H9 (cell line): Measurements from ENCODE around the gene MRPL28. TPM values are rescaled to one million over a fixed set of nuclear protein-coding genes. Genes with fewer than 3 reads are reported as not detected.

Experiments
- DNase-seq: peaks from one replicate; pipeline ENCODE4 v3.0.0-alpha.2; 2017
- H2AFZ ChIP-seq: one replicate; pipeline ENCODE4 v1.6.1; 2013; ENCODE audit warnings: mild to moderate bottlenecking, low read length, control low read depth, moderate library complexity
- H2AK5ac ChIP-seq: 2 replicates; pipeline ENCODE4 v1.6.1; 2013; ENCODE audit warnings: low read length, control low read depth, mixed read lengths; ENCODE audit not compliant: insufficient read length
- H2BK120ac ChIP-seq: one replicate; pipeline ENCODE4 v1.6.1; 2013; ENCODE audit warnings: low read depth, mild to moderate bottlenecking, low read length, control low read depth, inconsistent platforms; ENCODE audit not compliant: poor library complexity, severe bottlenecking
- H2BK12ac ChIP-seq: 2 replicates; pipeline ENCODE4 v1.6.1; 2013; ENCODE audit warnings: low read length, control low read depth, mixed read lengths, low read depth; ENCODE audit not compliant: insufficient read length
- H2BK15ac ChIP-seq: 2 replicates; pipeline ENCODE4 v1.6.1; 2013; ENCODE audit warnings: low read depth, low read length, control low read depth
- H2BK20ac ChIP-seq: one replicate; pipeline ENCODE4 v1.6.1; 2013; ENCODE audit warnings: low read depth, mild to moderate bottlenecking, low read length, control low read depth, inconsistent platforms; ENCODE audit not compliant: poor library complexity, severe bottlenecking
- H2BK5ac ChIP-seq: 2 replicates; pipeline ENCODE4 v1.6.1; 2013; ENCODE audit warnings: low read length, control low read depth, mixed read lengths; ENCODE audit not compliant: insufficient read length
- H3K14ac ChIP-seq: 2 replicates; pipeline ENCODE4 v1.6.1; 2013; ENCODE audit warnings: low read length, control low read depth; ENCODE audit not compliant: insufficient read depth
- H3K18ac ChIP-seq: 2 replicates; pipeline ENCODE4 v1.6.1; 2013; ENCODE audit warnings: low read depth, mild to moderate bottlenecking, mixed read lengths, low read length, control low read depth; ENCODE audit not compliant: insufficient read length
- H3K23ac ChIP-seq: 2 replicates; pipeline ENCODE4 v1.6.1; 2013; ENCODE audit warnings: low read length, control low read depth, mixed read lengths, low read depth; ENCODE audit not compliant: insufficient read length
- H3K23me2 ChIP-seq: 2 replicates; pipeline ENCODE4 v1.6.1; 2013; ENCODE audit warnings: low read depth, mild to moderate bottlenecking, mixed read lengths, low read length, control low read depth; ENCODE audit not compliant: insufficient read length, poor library complexity, severe bottlenecking
- H3K27ac ChIP-seq: 2 replicates; pipeline ENCODE4 v1.5.1; 2013; ENCODE audit warnings: low read length, control low read depth, mixed read lengths, low read depth; ENCODE audit not compliant: insufficient read length
- H3K27me3 ChIP-seq: 2 replicates; pipeline ENCODE4 v1.6.1; 2013; ENCODE audit warnings: low read length, control low read depth, inconsistent platforms; ENCODE audit not compliant: insufficient read depth
- H3K4ac ChIP-seq: 2 replicates; pipeline ENCODE4 v1.6.1; 2013; ENCODE audit warnings: low read depth, mild to moderate bottlenecking, control low read depth, inconsistent platforms, low read length, moderate library complexity
- H3K4me1 ChIP-seq: 2 replicates; pipeline ENCODE4 v1.6.1; 2013; ENCODE audit warnings: low read length, control low read depth, inconsistent platforms; ENCODE audit not compliant: insufficient read depth
- H3K4me2 ChIP-seq: 2 replicates; pipeline ENCODE4 v1.6.1; 2013; ENCODE audit warnings: low read length, control low read depth, mixed read lengths; ENCODE audit not compliant: insufficient read length, insufficient read depth
- H3K56ac ChIP-seq: 2 replicates; pipeline ENCODE4 v1.6.1; 2013; ENCODE audit warnings: low read depth, mild to moderate bottlenecking, mixed read lengths, low read length, control low read depth; ENCODE audit not compliant: insufficient read length
- H3K79me1 ChIP-seq: 2 replicates; pipeline ENCODE4 v1.6.1; 2013; ENCODE audit warnings: low read depth, mild to moderate bottlenecking, moderate library complexity, low read length, control low read depth, inconsistent platforms; ENCODE audit not compliant: insufficient read depth, poor library complexity, severe bottlenecking
- H3K79me2 ChIP-seq: 2 replicates; pipeline ENCODE4 v1.6.1; 2013; ENCODE audit warnings: low read length, control low read depth, inconsistent platforms; ENCODE audit not compliant: insufficient read depth
- H3K9ac ChIP-seq: 2 replicates; pipeline ENCODE4 v1.6.1; 2013; ENCODE audit warnings: low read length, control low read depth, mixed read lengths; ENCODE audit not compliant: insufficient read length; ENCODE audit errors: extremely low read depth
- H3K9me3 ChIP-seq: one replicate; pipeline ENCODE4 v1.6.1; 2013; ENCODE audit warnings: low read depth, low read length, inconsistent platforms; ENCODE audit not compliant: control insufficient read depth
- H3T11ph ChIP-seq: one replicate; pipeline ENCODE4 v1.6.1; 2013; ENCODE audit warnings: mild to moderate bottlenecking, low read length, control low read depth, inconsistent platforms
- H4K20me1 ChIP-seq: one replicate; pipeline ENCODE4 v1.6.1; 2013; ENCODE audit not compliant: control insufficient read depth, insufficient read length, insufficient read depth
- H4K5ac ChIP-seq: 2 replicates; pipeline ENCODE4 v1.6.1; 2013; ENCODE audit warnings: low read depth, mild to moderate bottlenecking, mixed read lengths, low read length, control low read depth; ENCODE audit not compliant: insufficient read length
- H4K8ac ChIP-seq: replicated peaks from 2 replicates; pipeline ENCODE4 v1.6.1; 2013; ENCODE audit warnings: low read length, control low read depth, mixed read lengths, low read depth; ENCODE audit not compliant: insufficient read length
- H4K91ac ChIP-seq: 2 replicates; pipeline ENCODE4 v1.6.1; 2013; ENCODE audit warnings: low read depth, mild to moderate bottlenecking, moderate library complexity, mixed read lengths, low read length, control low read depth; ENCODE audit not compliant: insufficient read length
- H3K27ac Mint-ChIP-seq, 3 experiments: 2 replicates in 2 of 3; 3 replicates in 1 of 3; pipeline ENCODE4 v1.8.0; 2020 to 2021; ENCODE audit warnings: mixed read lengths in 3 of 3, mild to moderate bottlenecking in 1 of 3, moderate library complexity in 1 of 3
- H3K27me3 Mint-ChIP-seq: 2 replicates; pipeline ENCODE4 v1.8.0; 2021; ENCODE audit warnings: low read depth, mild to moderate bottlenecking, moderate library complexity, mixed read lengths
- H3K36me3 Mint-ChIP-seq, 3 experiments: 2 replicates in 2 of 3; 3 replicates in 1 of 3; pipeline ENCODE4 v1.8.0; 2020 to 2021; ENCODE audit warnings: low read depth in 3 of 3, mixed read lengths in 3 of 3; ENCODE audit not compliant: insufficient read depth in 1 of 3
- H3K4me1 Mint-ChIP-seq, 2 experiments: 2 replicates each; pipeline ENCODE4 v1.8.0; 2020; ENCODE audit warnings: mixed read lengths in 2 of 2
- H3K4me3 Mint-ChIP-seq, 2 experiments: 2 replicates in 1 of 2; 3 replicates in 1 of 2; pipeline ENCODE4 v1.8.0; 2020 to 2021; ENCODE audit warnings: mild to moderate bottlenecking in 2 of 2, mixed read lengths in 2 of 2, moderate library complexity in 1 of 2
- H3K9me3 Mint-ChIP-seq, 2 experiments: 2 replicates in 1 of 2; 3 replicates in 1 of 2; pipeline ENCODE4 v1.8.0; 2020; ENCODE audit warnings: mild to moderate bottlenecking in 2 of 2, mixed read lengths in 2 of 2, moderate library complexity in 1 of 2
- WGBS: extraction: QIAGEN DNeasy Blood & Tissue Kit; methylation state at CpG from one replicate; pipeline ENCODE4 v1.1.7; 2013; ENCODE audit warnings: missing lambda C conversion rate, low lambda C conversion rate, mixed read lengths; ENCODE audit not compliant: insufficient read length; ENCODE audit errors: extremely low coverage; 5-methylcytosine and 5-hydroxymethylcytosine counted together
- total RNA-seq: library from RNA; stranded (reverse); gene quantifications from 2 replicates; pipeline ENCODE4 v1.2.1, GENCODE V29; 2021
- TF ChIP-seq, protein P1 (sequence below): fragments of 200-600 bp; sonication (generic); conservative IDR thresholded peaks from 3 replicates; pipeline ENCODE4 v1.8.0; 2021; ENCODE audit warnings: antibody characterized with exemption, mild to moderate bottlenecking

MRPL28 gene
- total RNA-seq, 1 experiment from 2014 or later, result 154 TPM

DNA sequence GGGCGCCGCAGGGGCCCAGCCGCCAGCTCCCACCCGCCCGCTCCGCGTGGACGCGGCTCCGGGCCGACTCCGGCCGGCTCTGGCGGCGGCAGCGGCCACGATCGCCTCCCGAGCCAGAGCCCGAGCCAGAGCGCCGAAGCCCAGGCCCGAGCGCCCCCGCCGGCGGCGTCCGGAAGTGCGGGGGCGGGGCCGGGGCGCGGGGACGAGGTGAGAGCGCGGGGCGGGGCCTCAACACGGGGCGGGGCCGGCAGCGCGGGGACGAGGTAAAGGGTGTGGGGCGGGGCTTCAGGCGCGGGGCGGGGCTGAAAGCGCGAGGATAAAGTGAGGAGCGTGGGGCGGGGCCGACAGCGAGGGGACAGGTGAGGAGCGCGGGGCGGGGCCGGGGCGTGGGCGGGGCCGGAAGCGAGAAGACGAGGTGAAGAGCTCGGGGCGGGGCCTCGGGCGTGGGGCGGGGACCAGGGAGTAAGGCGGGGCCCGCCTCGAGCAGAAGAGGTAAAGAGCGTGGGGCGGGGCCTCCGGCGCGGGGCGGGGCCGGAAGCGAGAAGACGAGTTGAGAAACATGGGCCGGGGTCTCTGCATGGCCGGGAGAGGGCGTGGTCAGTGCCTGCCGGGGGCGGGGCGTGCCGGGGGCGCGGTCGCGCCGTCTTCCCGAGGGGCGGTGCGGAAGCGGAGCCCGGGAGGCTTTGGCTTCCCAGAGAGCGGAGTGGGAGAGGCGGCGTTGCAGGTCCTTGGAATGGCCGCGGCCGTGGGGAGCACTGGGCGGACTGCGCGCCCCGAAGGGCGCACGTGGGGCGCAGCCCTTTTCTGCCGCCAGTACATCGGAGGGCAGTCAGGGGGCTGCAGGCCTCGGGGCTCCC is 17.6 kb downstream of the MRPL28 start, which contains the start of gene AXIN1:
AXIN1 (minus strand) TSS at position 177 of the 857 bp plus-strand sequence. CDS start 5,698 bp downstream, outside the sequence.
- no CpG with 5 or more reads among the region's 113 CpGs for WGBS
- no peak within 1 kb of the TSS for H3K4ac ChIP-seq
- peaks cover 5% of the 10 kb centered on the region for H3K79me1 ChIP-seq
- no peaks in the 10 kb centered on the region for H3K4me1 ChIP-seq
- H3K23ac ChIP-seq, result no peak within 1 kb of the TSS
- H3K9me3 ChIP-seq, result no peaks in the 10 kb centered on the region
- H3K27ac ChIP-seq, result no peak within 1 kb of the TSS
- no peaks in the 10 kb centered on the region for H3K27me3 ChIP-seq
- Mint-ChIP-seq H3K4me3 (peak within 1 kb of the TSS; percentile 85 to 94), H3K27me3 (no peaks in the 10 kb centered on the region), H3K4me1 (peaks cover under 1 to 6% of the 10 kb centered on the region in 2 experiments; a peak in 2 of 4 replicates), H3K9me3 (no peaks in the 10 kb centered on the region), H3K27ac (peak within 1 kb of the TSS in 1 of 3 experiments; percentile 79; a peak in 1 of 7 replicates), H3K36me3 (peaks cover 0 to 20% (median 7%) of the 10 kb centered on the region in 3 experiments; a peak in 4 of 7 replicates)
- H3K23me2 ChIP-seq, result peaks cover 4% of the 10 kb centered on the region
- H2BK15ac ChIP-seq, result no peak within 1 kb of the TSS
- H4K91ac ChIP-seq, result no peak within 1 kb of the TSS
- no peak within 1 kb of the TSS for H2BK20ac ChIP-seq
- H3K56ac ChIP-seq, result no peak within 1 kb of the TSS
- H2BK12ac ChIP-seq, result no peak within 1 kb of the TSS
- H2BK120ac ChIP-seq, result no peak within 1 kb of the TSS
- H2AFZ ChIP-seq, result no peak within 1 kb of the TSS
- H2BK5ac ChIP-seq, result no peak within 1 kb of the TSS
- H3T11ph ChIP-seq, result no peak within 1 kb of the TSS
- H3K4me2 ChIP-seq, result peak within 1 kb of the TSS; percentile 57
- H3K14ac ChIP-seq, result no peak within 1 kb of the TSS
- peaks cover 15% of the 10 kb centered on the region; the same call in 1 of the 2 replicates for H3K79me2 ChIP-seq
- DNase-seq, result peak; percentile 100
- no peaks in the 10 kb centered on the region for H4K20me1 ChIP-seq
- H4K8ac ChIP-seq, result no peak within 1 kb of the TSS
- no peak within 1 kb of the TSS for H2AK5ac ChIP-seq
- no peak within 1 kb of the TSS for H3K18ac ChIP-seq
- H3K9ac ChIP-seq, result peak within 1 kb of the TSS; percentile 62
- TF ChIP-seq, protein P1, sequence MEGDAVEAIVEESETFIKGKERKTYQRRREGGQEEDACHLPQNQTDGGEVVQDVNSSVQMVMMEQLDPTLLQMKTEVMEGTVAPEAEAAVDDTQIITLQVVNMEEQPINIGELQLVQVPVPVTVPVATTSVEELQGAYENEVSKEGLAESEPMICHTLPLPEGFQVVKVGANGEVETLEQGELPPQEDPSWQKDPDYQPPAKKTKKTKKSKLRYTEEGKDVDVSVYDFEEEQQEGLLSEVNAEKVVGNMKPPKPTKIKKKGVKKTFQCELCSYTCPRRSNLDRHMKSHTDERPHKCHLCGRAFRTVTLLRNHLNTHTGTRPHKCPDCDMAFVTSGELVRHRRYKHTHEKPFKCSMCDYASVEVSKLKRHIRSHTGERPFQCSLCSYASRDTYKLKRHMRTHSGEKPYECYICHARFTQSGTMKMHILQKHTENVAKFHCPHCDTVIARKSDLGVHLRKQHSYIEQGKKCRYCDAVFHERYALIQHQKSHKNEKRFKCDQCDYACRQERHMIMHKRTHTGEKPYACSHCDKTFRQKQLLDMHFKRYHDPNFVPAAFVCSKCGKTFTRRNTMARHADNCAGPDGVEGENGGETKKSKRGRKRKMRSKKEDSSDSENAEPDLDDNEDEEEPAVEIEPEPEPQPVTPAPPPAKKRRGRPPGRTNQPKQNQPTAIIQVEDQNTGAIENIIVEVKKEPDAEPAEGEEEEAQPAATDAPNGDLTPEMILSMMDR, result peak; percentile 52
- H4K5ac ChIP-seq, result no peak within 1 kb of the TSS
